ENCODE data around the gene COLGALT1. TPM values are rescaled to one million over a fixed set of nuclear protein-coding genes. Genes with fewer than 3 reads are reported as not detected.

Gene COLGALT1
- total RNA-seq, 1 experiment from 2014 or later, result 48.5 TPM

- Histone ChIP-seq H2BK20ac (ENCODE audit: low read depth, low read length, poor library complexity, severe bottlenecking) (no peak overlapping the region), H3K4me1 (ENCODE audit: insufficient read depth, low read length) (no peaks in the 10 kb centered on the region), H2AK5ac (ENCODE audit: insufficient read length, low read length) (no peak overlapping the region), H3K9ac (ENCODE audit: extremely low read depth, insufficient read length, low read length) (no peak overlapping the region), H3K27me3 (ENCODE audit: insufficient read depth, low read length) (no peaks in the 10 kb centered on the region), H4K20me1 (ENCODE audit: control insufficient read depth, insufficient read depth, insufficient read length) (peaks cover 2% of the 10 kb centered on the region), H3K79me1 (ENCODE audit: insufficient read depth, low read depth, low read length, poor library complexity, severe bottlenecking) (no peaks in the 10 kb centered on the region), H4K91ac (ENCODE audit: insufficient read length, low read depth, low read length) (no peak overlapping the region), H3K9me3 (ENCODE audit: control insufficient read depth, low read depth, low read length) (no peaks in the 10 kb centered on the region), H3K4ac (ENCODE audit: low read depth, low read length) (no peak overlapping the region), H2BK15ac (ENCODE audit: low read depth, low read length) (no peak overlapping the region), H2AFZ (ENCODE audit: low read length) (no peak overlapping the region), H3K23me2 (ENCODE audit: insufficient read length, low read depth, low read length, poor library complexity, severe bottlenecking) (no peaks in the 10 kb centered on the region), H3K23ac (ENCODE audit: insufficient read length, low read depth, low read length) (no peak overlapping the region), H3K56ac (ENCODE audit: insufficient read length, low read depth, low read length) (no peak overlapping the region), H2BK12ac (ENCODE audit: insufficient read length, low read depth, low read length) (no peak overlapping the region), H3K79me2 (ENCODE audit: insufficient read depth, low read length) (no peaks in the 10 kb centered on the region), H3K14ac (ENCODE audit: insufficient read depth, low read length) (no peak overlapping the region), H2BK5ac (ENCODE audit: insufficient read length, low read length) (no peak overlapping the region), H3K27ac (ENCODE audit: insufficient read length, low read depth, low read length) (no peak overlapping the region), H3K18ac (ENCODE audit: insufficient read length, low read depth, low read length) (no peak overlapping the region), H3T11ph (ENCODE audit: low read length) (no peak overlapping the region), H4K8ac (replicated peaks; ENCODE audit: insufficient read length, low read depth, low read length) (no peak overlapping the region), H4K5ac (ENCODE audit: insufficient read length, low read depth, low read length) (no peak overlapping the region), H2BK120ac (ENCODE audit: low read depth, low read length, poor library complexity, severe bottlenecking) (no peak overlapping the region), H3K4me2 (ENCODE audit: insufficient read depth, insufficient read length, low read length) (no peak overlapping the region)
- DNase-seq, result no peak
- Mint-ChIP-seq H3K9me3 (no peaks in the 10 kb centered on the region; a peak in 1 of 5 replicates), H3K27me3 (ENCODE audit: low read depth) (0 out of 2 replicates have a peak, but pooled peaks cover 2% of the 10 kb centered on the region), H3K4me1 (peaks cover 0 to 2% of the 10 kb centered on the region in 2 experiments; a peak in 1 of 4 replicates), H3K36me3 (ENCODE audit: insufficient read depth in 1 of 3, low read depth in 3 of 3) (peaks cover 29 to 38% (median 38%) of the 10 kb centered on the region in 3 experiments), H3K4me3 (no peak overlapping the region), H3K27ac (no peak overlapping the region)
- WGBS (ENCODE audit: extremely low coverage, insufficient read length, low lambda C conversion rate), result no CpG with 5 or more reads among the region's 1 CpG
- no peak for TF ChIP-seq CTCF (conservative IDR thresholded peaks at IDR 0.05)
Observed at GRCh38 chr19:17625043-17625442, 69.6 kb downstream of the COLGALT1 start.
